ENCODE measurements around the gene ACTL6B.

The ACTL6B gene

GRCh38 chr7:100599911-100600729, 56.1 kb downstream of the ACTL6B start:
- DNase-seq, result no peak

GRCh38 chr7:100598425-100598824, 57.8 kb downstream of the ACTL6B start:
- no peak for DNase-seq

GRCh38 chr7:100595188-100595587, 61.1 kb downstream of the ACTL6B start:
- no peak for DNase-seq

Data from stimulated activated CD4-positive, alpha-beta T cell treated with anti-CD3 and anti-CD28 coated beads, Interleukin-1b, Interleukin-23, amount 100 ng/mL, for 48 hours (primary cell).